Measurements from ENCODE around the gene ALG5. TPM values are rescaled to one million over a fixed set of nuclear protein-coding genes. Genes with fewer than 3 reads are reported as not detected.

Gene ALG5, protein sequence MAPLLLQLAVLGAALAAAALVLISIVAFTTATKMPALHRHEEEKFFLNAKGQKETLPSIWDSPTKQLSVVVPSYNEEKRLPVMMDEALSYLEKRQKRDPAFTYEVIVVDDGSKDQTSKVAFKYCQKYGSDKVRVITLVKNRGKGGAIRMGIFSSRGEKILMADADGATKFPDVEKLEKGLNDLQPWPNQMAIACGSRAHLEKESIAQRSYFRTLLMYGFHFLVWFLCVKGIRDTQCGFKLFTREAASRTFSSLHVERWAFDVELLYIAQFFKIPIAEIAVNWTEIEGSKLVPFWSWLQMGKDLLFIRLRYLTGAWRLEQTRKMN
- total RNA-seq: 10 to 100 TPM; 24.0 to 38.6 (median 30.1) TPM
- long read RNA-seq, donor 1, transcript ALG5-201 (10 exons, 1,154 nt): major isoform, 32 of 35 reads
- long read RNA-seq, donor 1, partial matches to known transcripts: 0 of 35 reads
- long read RNA-seq, donor 1, other reads (novel, unspliced or antisense): 3 of 35 reads
- long read RNA-seq, donor 2, transcript ALG5-201 (10 exons, 1,154 nt): major isoform, 63 of 70 reads
- long read RNA-seq, donor 2, partial matches to known transcripts: 0 of 70 reads
- long read RNA-seq, donor 2, other reads (novel, unspliced or antisense): 7 of 70 reads

DNA sequence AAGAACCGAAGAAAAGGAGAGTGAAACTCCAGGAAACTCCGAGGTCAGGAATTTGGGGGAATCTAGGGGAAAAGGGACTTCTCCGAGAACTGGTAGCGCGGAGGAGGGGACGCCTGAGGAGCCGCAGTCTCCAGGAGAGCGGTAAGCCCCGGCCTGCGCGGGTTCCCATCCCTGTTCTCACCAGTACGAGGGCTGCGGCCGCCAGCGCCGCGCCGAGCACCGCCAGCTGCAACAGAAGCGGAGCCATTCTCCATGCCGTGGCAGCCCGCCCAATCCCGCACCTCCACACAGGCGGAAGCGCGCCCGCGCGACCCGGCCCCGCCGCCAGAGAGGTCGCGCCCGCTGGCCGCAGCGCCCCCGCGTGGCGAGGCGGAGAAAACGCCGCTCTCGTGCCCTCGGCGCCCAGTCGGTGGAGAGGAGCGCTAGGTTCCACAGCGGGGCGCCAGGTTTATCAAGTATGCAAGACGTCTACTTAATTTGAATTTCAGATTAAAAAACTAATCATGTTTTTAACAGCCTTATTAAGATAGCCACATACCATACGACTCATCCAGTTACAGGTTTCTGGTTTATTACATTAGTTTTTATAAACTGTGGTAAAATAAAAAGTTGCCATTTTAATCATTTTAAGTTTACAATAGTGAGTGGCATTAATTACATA lies at the start of gene ALG5:
TSS of gene ALG5 (minus strand) at position 287 of the 661 bp plus-strand sequence. CDS start at position 247, 40 bp downstream.
- intact Hi-C loops (cut with DNase I, micrococcal nuclease): no loop called here

DNA sequence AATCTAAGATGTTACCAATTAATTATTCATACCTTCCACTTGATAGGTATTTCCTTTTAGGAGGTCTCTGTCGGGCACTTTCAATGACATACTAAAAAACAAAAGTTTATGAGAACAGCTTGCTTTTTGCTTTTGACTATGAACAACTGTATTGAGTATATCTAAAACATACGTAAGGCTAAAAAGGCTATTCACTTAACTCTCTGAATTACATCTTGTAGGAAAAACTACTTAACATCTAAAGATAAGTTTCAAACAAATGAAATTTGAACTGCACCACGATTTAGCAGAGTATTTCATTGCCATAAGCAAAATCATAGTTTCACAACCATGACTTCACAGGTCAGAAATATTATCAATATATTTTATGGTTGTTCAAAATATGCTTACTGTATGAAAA lies 48.7 kb upstream of the ALG5 start:
- TF ChIP-seq, protein P1, sequence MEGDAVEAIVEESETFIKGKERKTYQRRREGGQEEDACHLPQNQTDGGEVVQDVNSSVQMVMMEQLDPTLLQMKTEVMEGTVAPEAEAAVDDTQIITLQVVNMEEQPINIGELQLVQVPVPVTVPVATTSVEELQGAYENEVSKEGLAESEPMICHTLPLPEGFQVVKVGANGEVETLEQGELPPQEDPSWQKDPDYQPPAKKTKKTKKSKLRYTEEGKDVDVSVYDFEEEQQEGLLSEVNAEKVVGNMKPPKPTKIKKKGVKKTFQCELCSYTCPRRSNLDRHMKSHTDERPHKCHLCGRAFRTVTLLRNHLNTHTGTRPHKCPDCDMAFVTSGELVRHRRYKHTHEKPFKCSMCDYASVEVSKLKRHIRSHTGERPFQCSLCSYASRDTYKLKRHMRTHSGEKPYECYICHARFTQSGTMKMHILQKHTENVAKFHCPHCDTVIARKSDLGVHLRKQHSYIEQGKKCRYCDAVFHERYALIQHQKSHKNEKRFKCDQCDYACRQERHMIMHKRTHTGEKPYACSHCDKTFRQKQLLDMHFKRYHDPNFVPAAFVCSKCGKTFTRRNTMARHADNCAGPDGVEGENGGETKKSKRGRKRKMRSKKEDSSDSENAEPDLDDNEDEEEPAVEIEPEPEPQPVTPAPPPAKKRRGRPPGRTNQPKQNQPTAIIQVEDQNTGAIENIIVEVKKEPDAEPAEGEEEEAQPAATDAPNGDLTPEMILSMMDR (IDR thresholded peaks at IDR 0.05): no peak
- ATAC-seq: no peak
- Histone ChIP-seq H3K4me1 (ENCODE audit: low read depth) (no peaks in the 10 kb centered on the region), H3K36me3 (ENCODE audit: low read depth) (peaks cover 5% of the 10 kb centered on the region), H3K4me3 (no peak overlapping the region), H3K9me3 (no peaks in the 10 kb centered on the region)
- intact Hi-C loops (cut with DNase I, micrococcal nuclease): no loop called here
- DNase-seq: no peak

More for the DNA sequence above, at the start of gene ALG5:
- Histone ChIP-seq H3K36me3 (ENCODE audit: low read depth) (no peaks in the 10 kb centered on the region), H3K9me3 (no peaks in the 10 kb centered on the region), H3K4me3 (peak within 1 kb of the TSS; percentile 88), H3K4me1 (ENCODE audit: low read depth) (peaks cover 20% of the 10 kb centered on the region)
- TF ChIP-seq, protein P1 (IDR thresholded peaks at IDR 0.05): peak; percentile 94
- ATAC-seq (peak; percentile 92), DNase-seq (peak; percentile 92 to 96 (median 94))

DNA sequence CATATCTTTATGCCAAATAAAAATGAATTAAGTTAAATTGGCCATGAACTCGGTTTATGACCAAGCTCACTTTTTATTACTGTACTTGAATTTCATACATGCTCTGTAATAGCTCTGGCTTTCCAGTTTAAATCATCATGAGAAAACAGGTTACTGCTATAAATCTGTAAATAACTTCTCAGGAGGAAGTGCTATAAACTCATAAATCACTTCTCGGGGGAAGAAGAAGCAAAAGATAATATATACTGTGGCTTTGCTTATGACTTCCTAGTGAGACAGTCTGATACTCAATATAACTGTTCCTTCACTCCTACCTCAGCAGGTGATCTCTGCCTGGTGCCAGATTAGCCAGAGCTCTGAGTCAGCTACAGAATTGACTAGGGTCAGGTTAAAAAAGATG lies 47.9 kb upstream of the ALG5 start:
- ATAC-seq (peak; percentile 42), DNase-seq (no peak)
- Histone ChIP-seq H3K4me1 (ENCODE audit: low read depth) (no peaks in the 10 kb centered on the region), H3K36me3 (ENCODE audit: low read depth) (peaks cover 9% of the 10 kb centered on the region), H3K4me3 (no peak overlapping the region), H3K9me3 (no peaks in the 10 kb centered on the region)
- TF ChIP-seq, protein P1 (IDR thresholded peaks at IDR 0.05): no peak
- intact Hi-C loops (cut with DNase I, micrococcal nuclease): no loop called here

DNA sequence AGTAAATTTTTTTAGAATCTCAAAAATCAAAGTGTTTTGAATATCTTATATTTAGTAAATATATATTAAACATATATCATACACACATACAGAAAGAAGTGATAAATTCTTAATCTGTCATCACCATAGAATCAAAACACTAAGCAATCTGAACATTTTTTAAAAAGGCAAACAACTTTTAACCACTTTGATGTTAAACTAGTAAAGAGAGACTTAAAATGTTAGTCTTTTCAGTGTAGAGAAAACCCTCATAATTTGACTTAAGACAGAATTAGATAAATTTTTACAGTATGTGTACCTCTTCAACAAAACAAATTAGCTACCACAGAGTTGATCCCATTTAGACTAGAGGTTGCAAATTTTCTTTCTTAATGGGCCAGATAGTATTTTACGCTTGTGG lies 46.9 kb upstream of the ALG5 start:
- peaks cover 9% of the 10 kb centered on the region for H3K36me3 ChIP-seq (ENCODE audit: low read depth)
- H3K9me3 ChIP-seq: no peaks in the 10 kb centered on the region
- no peak for ATAC-seq
- H3K4me3 ChIP-seq: no peak overlapping the region
- no peak for DNase-seq
- intact Hi-C loops (cut with DNase I, micrococcal nuclease): no loop called here
- TF ChIP-seq, protein P1 (IDR thresholded peaks at IDR 0.05): no peak
- H3K4me1 ChIP-seq (ENCODE audit: low read depth): no peaks in the 10 kb centered on the region

DNA sequence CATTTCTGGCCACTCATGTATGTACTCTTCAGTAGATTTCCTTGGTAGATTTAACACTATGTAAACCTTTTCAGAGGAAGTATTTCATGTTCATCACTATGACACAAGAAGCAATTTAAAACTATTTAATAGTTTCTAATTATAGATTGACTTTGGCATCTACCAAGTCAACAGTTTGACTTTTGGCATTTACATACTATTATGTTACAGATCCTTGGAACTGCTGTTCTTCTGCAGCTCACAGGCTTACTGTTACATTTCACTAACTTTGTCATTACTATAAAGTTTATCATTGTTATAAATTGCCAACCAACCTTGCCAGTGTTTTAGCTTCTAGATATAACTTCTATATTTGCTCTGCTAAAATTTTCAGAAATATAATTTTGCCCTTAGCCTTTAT lies 41.6 kb upstream of the ALG5 start:
- no peak for ATAC-seq
- intact Hi-C loops (cut with DNase I, micrococcal nuclease): no loop called here
- peaks cover 21% of the 10 kb centered on the region for H3K36me3 ChIP-seq (ENCODE audit: low read depth)
- TF ChIP-seq, protein P1 (IDR thresholded peaks at IDR 0.05): no peak
- no peaks in the 10 kb centered on the region for H3K4me1 ChIP-seq (ENCODE audit: low read depth)
- DNase-seq: no peak
- H3K9me3 ChIP-seq: no peaks in the 10 kb centered on the region
- H3K4me3 ChIP-seq: no peak overlapping the region

Data from mucosa of descending colon (tissue), 3 donors.